Measurements from ENCODE around the gene ECPAS. TPM values are rescaled to one million over a fixed set of nuclear protein-coding genes. Genes with fewer than 3 reads are reported as not detected.
"Not testable (repeated sequence)": the region's sequence is repeated elsewhere in the genome, so short reads cannot be mapped to it uniquely, and the experiment has no call there.

ECPAS gene
- total RNA-seq, 1 donor from 2014 or later, result 162 TPM

DNA sequence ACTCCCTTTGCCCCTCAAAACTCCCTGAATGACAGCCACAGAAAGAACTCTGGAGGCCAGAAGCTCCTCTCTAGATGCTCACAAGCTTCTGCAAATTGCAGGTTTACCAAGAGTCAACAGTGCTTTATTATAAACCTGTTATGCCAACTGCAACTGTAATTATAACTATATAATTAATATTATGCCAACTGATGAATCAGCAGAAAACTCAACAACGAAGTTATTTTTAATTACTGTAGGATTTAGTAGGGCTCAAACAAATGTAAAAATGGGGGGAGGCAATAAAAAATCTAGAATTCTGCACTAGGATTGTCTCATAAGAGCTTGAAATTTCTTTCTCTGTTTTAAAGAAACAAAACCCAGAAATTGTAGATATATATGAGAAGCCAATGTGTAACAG is 117.2 kb downstream of the ECPAS start:
- H3K9me3 ChIP-seq (ENCODE audit: control insufficient read depth in 3 of 3, low read length in 3 of 3), result no peaks in the 10 kb centered on the region
- H3K9ac ChIP-seq (ENCODE audit: low read depth in 1 of 3, low read length in 3 of 3), result no peak overlapping the region
- no peaks in the 10 kb centered on the region for H3K4me1 ChIP-seq (ENCODE audit: control insufficient read depth in 3 of 3, insufficient read depth in 3 of 3, low read length in 3 of 3)
- H3K4me3 ChIP-seq (ENCODE audit: low read length in 3 of 3), result no peak overlapping the region
- peaks cover 41 to 88% (median 78%) of the 10 kb centered on the region in 3 donors for H3K36me3 ChIP-seq (ENCODE audit: control insufficient read depth in 3 of 3, insufficient read depth in 3 of 3, low read length in 3 of 3)
- H3K27me3 ChIP-seq (ENCODE audit: control insufficient read depth in 3 of 3, insufficient read depth in 3 of 3, low read length in 3 of 3), result no peaks in the 10 kb centered on the region
- no peak overlapping the region for H3K27ac ChIP-seq (ENCODE audit: low read depth, low read length)

DNA sequence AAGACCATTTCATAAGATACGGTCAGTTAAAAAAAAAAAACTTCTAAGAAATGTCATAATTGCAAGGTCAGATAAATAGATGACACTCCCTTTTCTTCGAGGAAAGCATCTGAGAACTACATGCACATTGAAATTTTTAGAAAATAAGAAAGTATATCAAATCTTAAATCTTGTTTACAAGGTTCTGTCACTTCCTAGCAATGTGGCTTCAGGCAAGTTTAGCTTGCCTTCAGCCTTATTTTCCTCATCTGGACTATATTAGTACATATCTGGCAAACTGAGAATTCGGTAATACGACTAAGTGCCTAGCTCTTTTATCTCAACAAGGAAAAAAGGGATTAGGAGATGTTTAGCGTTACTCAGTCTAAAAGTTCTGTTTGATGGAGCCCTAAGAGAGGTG is 121.7 kb downstream of the ECPAS start:
- Histone ChIP-seq H3K36me3 (ENCODE audit: control insufficient read depth in 3 of 3, insufficient read depth in 3 of 3, low read length in 3 of 3) (peaks cover 11 to 64% (median 48%) of the 10 kb centered on the region in 3 donors), H3K27me3 (ENCODE audit: control insufficient read depth in 3 of 3, insufficient read depth in 3 of 3, low read length in 3 of 3) (no peaks in the 10 kb centered on the region), H3K9me3 (ENCODE audit: control insufficient read depth in 3 of 3, low read length in 3 of 3) (no peaks in the 10 kb centered on the region), H3K4me1 (ENCODE audit: control insufficient read depth in 3 of 3, insufficient read depth in 3 of 3, low read length in 3 of 3) (no peaks in the 10 kb centered on the region), H3K4me3 (ENCODE audit: low read length in 3 of 3) (no peak overlapping the region), H3K27ac (ENCODE audit: low read depth, low read length) (no peak overlapping the region), H3K9ac (ENCODE audit: low read depth in 1 of 3, low read length in 3 of 3) (no peak overlapping the region)

DNA sequence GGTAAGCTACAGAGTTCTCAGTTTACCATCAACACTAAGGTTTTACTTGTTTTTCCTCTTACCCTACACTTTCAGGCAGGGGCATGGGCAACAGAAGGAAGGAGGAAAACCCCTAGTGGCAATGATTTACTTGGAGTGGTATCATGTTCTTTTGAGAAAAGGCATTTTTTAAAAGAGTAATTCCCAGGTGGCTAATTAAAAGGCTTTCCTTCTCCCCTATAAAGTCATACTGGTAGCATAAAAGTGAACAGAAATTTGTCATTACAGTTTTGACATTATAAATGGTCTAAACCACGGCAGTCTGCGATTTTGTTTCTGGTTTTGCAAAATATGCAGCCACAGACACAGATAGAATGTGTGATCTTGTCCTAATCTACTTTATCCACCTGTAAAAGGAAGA is 123.3 kb downstream of the ECPAS start:
- H3K27me3 ChIP-seq (ENCODE audit: control insufficient read depth in 3 of 3, insufficient read depth in 3 of 3, low read length in 3 of 3), result no peaks in the 10 kb centered on the region
- H3K9me3 ChIP-seq (ENCODE audit: control insufficient read depth in 3 of 3, low read length in 3 of 3), result no peaks in the 10 kb centered on the region
- no peak overlapping the region for H3K9ac ChIP-seq (ENCODE audit: low read depth in 1 of 3, low read length in 3 of 3)
- peaks cover 9 to 50% (median 36%) of the 10 kb centered on the region in 3 donors for H3K36me3 ChIP-seq (ENCODE audit: control insufficient read depth in 3 of 3, insufficient read depth in 3 of 3, low read length in 3 of 3)
- no peak overlapping the region for H3K27ac ChIP-seq (ENCODE audit: low read depth, low read length)
- H3K4me1 ChIP-seq (ENCODE audit: control insufficient read depth in 3 of 3, insufficient read depth in 3 of 3, low read length in 3 of 3), result peaks cover 0 to 8% (median 6%) of the 10 kb centered on the region in 3 donors
- no peak overlapping the region for H3K4me3 ChIP-seq (ENCODE audit: low read length in 3 of 3)

DNA sequence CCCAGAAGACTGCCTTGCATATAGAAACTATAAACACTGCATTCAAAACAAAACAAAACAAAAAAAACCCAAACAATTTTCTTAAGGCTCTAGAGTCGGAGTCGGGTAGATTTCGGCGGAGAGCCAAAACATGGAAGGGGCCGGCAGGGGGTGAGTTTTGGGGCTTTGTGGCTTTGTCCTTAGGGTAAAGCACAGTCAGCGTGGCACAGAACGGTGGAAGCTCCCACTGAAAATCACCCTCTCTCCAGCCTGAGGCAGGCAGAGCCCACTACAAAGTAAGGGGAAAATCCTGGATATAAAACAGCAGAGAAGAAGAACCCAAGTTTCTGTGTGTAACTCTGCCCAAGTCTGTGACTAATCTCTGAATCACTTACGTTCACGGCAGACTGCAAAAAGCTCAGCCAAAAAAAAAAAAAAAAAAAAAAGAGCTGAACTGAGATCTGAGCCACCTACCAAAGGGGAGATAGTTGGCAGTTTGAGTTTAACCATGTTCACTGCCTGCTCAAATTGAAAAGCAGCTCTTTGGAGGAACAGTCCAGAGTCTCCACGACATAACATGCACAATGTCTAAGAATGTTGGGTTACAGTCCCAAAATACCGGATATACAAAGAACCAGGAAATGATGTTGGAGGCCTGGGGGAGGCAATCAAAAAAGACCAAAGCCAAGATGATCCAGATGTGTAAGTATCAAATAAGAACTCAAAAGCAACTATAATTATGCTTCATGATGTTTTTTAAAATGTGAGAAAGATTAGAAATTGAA is 127.5 kb downstream of the ECPAS start:
- H3K36me3 ChIP-seq (ENCODE audit: control insufficient read depth in 3 of 3, insufficient read depth in 3 of 3, low read length in 3 of 3), result peaks cover 0 to 15% (median 11%) of the 10 kb centered on the region in 3 donors
- H3K9ac ChIP-seq (ENCODE audit: low read depth in 1 of 3, low read length in 3 of 3), result no peak overlapping the region
- H3K27ac ChIP-seq (ENCODE audit: low read depth, low read length), result no peak overlapping the region
- H3K27me3 ChIP-seq (ENCODE audit: control insufficient read depth in 3 of 3, insufficient read depth in 3 of 3, low read length in 3 of 3), result no peaks in the 10 kb centered on the region
- H3K9me3 ChIP-seq (ENCODE audit: control insufficient read depth in 3 of 3, low read length in 3 of 3), result no peaks in the 10 kb centered on the region
- H3K4me1 ChIP-seq (ENCODE audit: control insufficient read depth in 3 of 3, insufficient read depth in 3 of 3, low read length in 3 of 3), result peaks cover 0 to 8% (median 6%) of the 10 kb centered on the region in 3 donors
- peak overlapping the region in 1 of 3 donors; percentile 31 for H3K4me3 ChIP-seq (ENCODE audit: low read length in 3 of 3)

DNA sequence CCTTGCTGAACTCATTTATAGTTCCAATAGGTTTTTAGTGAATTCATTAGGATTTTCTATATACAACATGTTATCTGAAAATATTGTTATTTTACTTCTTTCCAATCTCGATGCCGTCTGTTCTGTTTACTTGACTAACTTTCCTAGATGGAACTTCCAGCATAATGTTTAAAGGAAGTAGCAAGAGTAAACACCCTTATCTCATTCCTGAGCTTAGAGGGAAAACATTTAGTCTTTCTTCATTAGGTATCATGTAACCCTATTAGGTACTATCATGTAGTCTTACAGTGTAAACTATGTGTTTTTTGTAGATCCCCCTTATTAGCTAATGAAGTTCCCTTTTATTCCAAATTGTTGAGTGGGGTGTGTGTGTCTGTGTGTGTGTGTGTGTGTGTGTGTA is 131.6 kb downstream of the ECPAS start:
- H3K9me3 ChIP-seq (ENCODE audit: control insufficient read depth in 3 of 3, low read length in 3 of 3), result no peaks in the 10 kb centered on the region
- H3K4me3 ChIP-seq (ENCODE audit: low read length in 3 of 3), result no peak overlapping the region
- no peak overlapping the region for H3K9ac ChIP-seq (ENCODE audit: low read depth in 1 of 3, low read length in 3 of 3)
- H3K4me1 ChIP-seq (ENCODE audit: control insufficient read depth in 3 of 3, insufficient read depth in 3 of 3, low read length in 3 of 3), result peaks cover 0 to 8% (median 6%) of the 10 kb centered on the region in 3 donors
- H3K36me3 ChIP-seq (ENCODE audit: control insufficient read depth in 3 of 3, insufficient read depth in 3 of 3, low read length in 3 of 3), result no peaks in the 10 kb centered on the region
- H3K27ac ChIP-seq (ENCODE audit: low read depth, low read length), result no peak overlapping the region
- no peaks in the 10 kb centered on the region for H3K27me3 ChIP-seq (ENCODE audit: control insufficient read depth in 3 of 3, insufficient read depth in 3 of 3, low read length in 3 of 3)

DNA sequence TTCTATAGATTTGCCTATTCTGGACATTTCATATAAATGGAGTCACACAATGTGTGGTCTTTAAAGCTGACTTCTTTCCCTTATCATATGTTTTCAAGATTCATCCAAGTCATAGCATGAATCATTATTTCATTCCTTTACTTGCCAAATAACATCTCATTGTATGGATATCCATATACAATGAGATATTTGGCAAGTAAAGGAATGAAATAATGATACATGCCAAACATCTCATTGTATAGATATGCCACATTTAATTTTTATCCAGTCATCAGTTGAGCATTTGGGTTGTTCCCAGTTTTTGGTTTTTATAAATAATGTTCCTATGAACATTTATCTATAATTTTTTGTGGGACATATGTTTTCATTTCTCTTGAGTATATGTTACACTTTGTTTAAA is 133.6 kb downstream of the ECPAS start:
- H3K27ac ChIP-seq (ENCODE audit: low read depth, low read length), result no peak overlapping the region
- no peaks in the 10 kb centered on the region for H3K4me1 ChIP-seq (ENCODE audit: control insufficient read depth in 3 of 3, insufficient read depth in 3 of 3, low read length in 3 of 3)
- no peak overlapping the region for H3K4me3 ChIP-seq (ENCODE audit: low read length in 3 of 3)
- no peaks in the 10 kb centered on the region for H3K27me3 ChIP-seq (ENCODE audit: control insufficient read depth in 3 of 3, insufficient read depth in 3 of 3, low read length in 3 of 3)
- no peaks in the 10 kb centered on the region for H3K9me3 ChIP-seq (ENCODE audit: control insufficient read depth in 3 of 3, low read length in 3 of 3)
- H3K9ac ChIP-seq (ENCODE audit: low read depth in 1 of 3, low read length in 3 of 3), result no peak overlapping the region
- H3K36me3 ChIP-seq (ENCODE audit: control insufficient read depth in 3 of 3, insufficient read depth in 3 of 3, low read length in 3 of 3), result no peaks in the 10 kb centered on the region

DNA sequence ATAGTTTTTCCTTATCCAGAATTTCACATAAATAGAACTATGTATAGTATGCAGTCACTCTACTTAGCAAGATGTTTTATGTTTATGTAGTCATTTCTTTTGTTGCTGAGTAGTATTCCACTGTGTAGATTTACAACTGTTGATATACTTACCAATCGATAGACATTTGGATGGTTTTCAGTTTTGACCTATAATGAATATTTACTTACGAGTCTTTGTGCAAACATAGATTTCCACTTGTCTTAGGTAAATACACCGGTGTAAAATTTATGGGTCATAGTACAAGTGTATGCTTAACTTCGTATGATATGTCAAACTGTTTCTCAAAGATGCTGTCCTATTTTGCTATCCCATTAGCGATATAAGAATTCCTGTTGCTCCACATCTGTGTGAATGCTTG is 134.4 kb downstream of the ECPAS start:
- Histone ChIP-seq H3K9ac (ENCODE audit: low read depth in 1 of 3, low read length in 3 of 3) (no peak overlapping the region), H3K9me3 (ENCODE audit: control insufficient read depth in 3 of 3, low read length in 3 of 3) (no peaks in the 10 kb centered on the region), H3K27me3 (ENCODE audit: control insufficient read depth in 3 of 3, insufficient read depth in 3 of 3, low read length in 3 of 3) (no peaks in the 10 kb centered on the region), H3K4me3 (ENCODE audit: low read length in 3 of 3) (no peak overlapping the region), H3K4me1 (ENCODE audit: control insufficient read depth in 3 of 3, insufficient read depth in 3 of 3, low read length in 3 of 3) (no peaks in the 10 kb centered on the region), H3K27ac (ENCODE audit: low read depth, low read length) (no peak overlapping the region), H3K36me3 (ENCODE audit: control insufficient read depth in 3 of 3, insufficient read depth in 3 of 3, low read length in 3 of 3) (no peaks in the 10 kb centered on the region)

DNA sequence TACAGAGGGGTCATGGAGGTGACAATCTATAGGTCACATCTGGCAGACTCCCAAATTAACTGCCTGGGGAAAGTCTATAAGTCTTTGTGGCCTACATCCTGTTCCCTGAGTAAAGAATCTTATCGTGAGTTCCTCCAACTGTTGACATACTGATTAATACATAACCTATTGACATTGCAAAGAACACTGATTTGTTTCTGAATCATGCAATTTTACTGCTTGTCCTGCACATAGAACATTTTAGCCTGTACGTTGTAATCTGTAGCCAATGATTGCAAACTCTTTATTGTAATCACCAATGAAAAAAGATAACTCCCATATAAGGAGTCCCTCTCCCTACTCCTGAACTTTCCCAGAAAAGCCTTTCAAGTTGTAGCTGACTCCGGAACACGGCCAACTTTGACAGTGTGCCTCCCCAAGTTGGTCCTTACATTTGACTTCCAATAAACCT is 135.3 kb downstream of the ECPAS start:
- Histone ChIP-seq H3K9me3 (ENCODE audit: control insufficient read depth in 3 of 3, low read length in 3 of 3) (no peaks in the 10 kb centered on the region), H3K9ac (ENCODE audit: low read depth in 1 of 3, low read length in 3 of 3) (no peak overlapping the region), H3K36me3 (ENCODE audit: control insufficient read depth in 3 of 3, insufficient read depth in 3 of 3, low read length in 3 of 3) (no peaks in the 10 kb centered on the region), H3K4me3 (ENCODE audit: low read length in 3 of 3) (no peak overlapping the region), H3K27me3 (ENCODE audit: control insufficient read depth in 3 of 3, insufficient read depth in 3 of 3, low read length in 3 of 3) (no peaks in the 10 kb centered on the region), H3K27ac (ENCODE audit: low read depth, low read length) (no peak overlapping the region), H3K4me1 (ENCODE audit: control insufficient read depth in 3 of 3, insufficient read depth in 3 of 3, low read length in 3 of 3) (no peaks in the 10 kb centered on the region)

DNA sequence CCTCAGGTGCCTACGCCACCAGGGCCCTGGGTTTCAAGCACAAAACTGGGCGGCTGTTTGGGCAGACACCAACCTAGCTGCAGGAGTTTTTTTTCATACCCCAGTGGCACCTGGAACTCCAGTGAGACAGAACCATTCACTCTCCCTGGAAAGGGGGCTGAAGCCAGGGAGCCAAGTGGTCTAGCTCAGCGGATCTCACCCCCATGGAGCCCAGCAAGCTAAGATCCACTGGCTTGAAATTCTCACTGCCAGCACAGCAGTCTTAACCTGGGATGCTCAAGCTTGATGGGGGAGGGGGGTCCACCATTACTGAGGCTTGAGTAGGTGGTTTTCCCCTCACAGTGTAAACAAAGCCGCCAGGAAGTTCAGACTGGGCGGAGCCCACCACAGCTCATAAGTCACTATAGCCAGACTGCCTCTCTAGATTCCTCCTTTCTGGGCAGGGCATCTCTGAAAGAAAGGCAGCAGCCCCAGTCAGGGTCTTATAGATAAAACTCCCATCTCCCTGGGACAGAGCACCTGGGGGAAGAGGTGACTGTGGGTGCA is 149.8 kb downstream of the ECPAS start:
- not testable (repeated sequence) for H3K27me3 ChIP-seq (ENCODE audit: control insufficient read depth in 3 of 3, insufficient read depth in 3 of 3, low read length in 3 of 3); H3K4me3 ChIP-seq (ENCODE audit: low read length in 3 of 3); H3K9ac ChIP-seq (ENCODE audit: low read depth in 1 of 3, low read length in 3 of 3); H3K9me3 ChIP-seq (ENCODE audit: control insufficient read depth in 3 of 3, low read length in 3 of 3); H3K36me3 ChIP-seq (ENCODE audit: control insufficient read depth in 3 of 3, insufficient read depth in 3 of 3, low read length in 3 of 3); H3K4me1 ChIP-seq (ENCODE audit: control insufficient read depth in 3 of 3, insufficient read depth in 3 of 3, low read length in 3 of 3); H3K27ac ChIP-seq (ENCODE audit: low read depth, low read length)

DNA sequence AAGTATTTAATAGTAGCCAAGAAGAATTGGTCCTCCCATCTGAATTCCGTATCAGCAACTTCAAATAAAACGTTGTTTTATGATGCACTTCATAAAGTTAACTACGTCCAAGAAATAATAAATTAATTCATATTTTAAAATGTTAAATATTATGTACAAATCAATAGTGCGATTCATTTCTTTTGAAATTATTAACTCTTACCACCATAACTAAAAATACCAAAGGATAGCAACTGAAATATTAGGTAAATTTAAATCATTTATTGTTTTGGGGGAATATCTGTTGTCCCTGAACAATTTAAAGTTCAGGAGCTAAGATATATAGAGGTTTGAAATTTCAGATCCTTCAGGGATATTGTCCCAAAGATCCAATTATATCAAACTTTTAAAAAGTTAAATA is 154.1 kb downstream of the ECPAS start, which contains the start of gene OR2K2:
OR2K2 (minus strand) TSS at position 101 of the 400 bp plus-strand sequence. CDS start 1,791 bp downstream, outside the sequence.
- H3K4me3 ChIP-seq (ENCODE audit: low read length in 3 of 3), result no peak within 1 kb of the TSS
- no peaks in the 10 kb centered on the region for H3K36me3 ChIP-seq (ENCODE audit: control insufficient read depth in 3 of 3, insufficient read depth in 3 of 3, low read length in 3 of 3)
- no peak within 1 kb of the TSS for H3K9ac ChIP-seq (ENCODE audit: low read depth in 1 of 3, low read length in 3 of 3)
- no peaks in the 10 kb centered on the region for H3K4me1 ChIP-seq (ENCODE audit: control insufficient read depth in 3 of 3, insufficient read depth in 3 of 3, low read length in 3 of 3)
- peaks cover 0 to 3% (median 0%) of the 10 kb centered on the region in 3 donors for H3K27me3 ChIP-seq (ENCODE audit: control insufficient read depth in 3 of 3, insufficient read depth in 3 of 3, low read length in 3 of 3)
- H3K9me3 ChIP-seq (ENCODE audit: control insufficient read depth in 3 of 3, low read length in 3 of 3), result no peaks in the 10 kb centered on the region
- H3K27ac ChIP-seq (ENCODE audit: low read depth, low read length), result no peak within 1 kb of the TSS
